ENCODE measurements around the gene ITGB3BP.

DNA sequence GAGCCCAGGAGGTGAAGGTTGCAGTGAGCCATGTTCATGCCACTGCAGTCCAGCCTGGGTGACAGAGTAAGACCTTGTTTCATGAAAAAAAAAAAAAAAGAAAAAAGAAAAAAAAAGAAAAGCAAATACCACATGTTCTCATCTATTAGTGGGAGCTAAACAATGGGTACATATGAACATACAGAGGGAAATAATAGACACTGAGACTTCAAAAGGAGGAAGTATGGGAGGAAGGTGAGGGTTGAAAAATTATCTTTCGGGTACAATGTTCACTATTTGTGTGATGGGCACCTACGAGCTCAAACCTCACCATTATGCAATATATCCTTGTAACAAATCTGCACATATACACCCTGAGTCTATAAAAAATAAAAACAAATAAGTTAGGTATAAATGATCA lies 6.4 kb downstream of the ITGB3BP start:
- TF ChIP-seq, protein P1, sequence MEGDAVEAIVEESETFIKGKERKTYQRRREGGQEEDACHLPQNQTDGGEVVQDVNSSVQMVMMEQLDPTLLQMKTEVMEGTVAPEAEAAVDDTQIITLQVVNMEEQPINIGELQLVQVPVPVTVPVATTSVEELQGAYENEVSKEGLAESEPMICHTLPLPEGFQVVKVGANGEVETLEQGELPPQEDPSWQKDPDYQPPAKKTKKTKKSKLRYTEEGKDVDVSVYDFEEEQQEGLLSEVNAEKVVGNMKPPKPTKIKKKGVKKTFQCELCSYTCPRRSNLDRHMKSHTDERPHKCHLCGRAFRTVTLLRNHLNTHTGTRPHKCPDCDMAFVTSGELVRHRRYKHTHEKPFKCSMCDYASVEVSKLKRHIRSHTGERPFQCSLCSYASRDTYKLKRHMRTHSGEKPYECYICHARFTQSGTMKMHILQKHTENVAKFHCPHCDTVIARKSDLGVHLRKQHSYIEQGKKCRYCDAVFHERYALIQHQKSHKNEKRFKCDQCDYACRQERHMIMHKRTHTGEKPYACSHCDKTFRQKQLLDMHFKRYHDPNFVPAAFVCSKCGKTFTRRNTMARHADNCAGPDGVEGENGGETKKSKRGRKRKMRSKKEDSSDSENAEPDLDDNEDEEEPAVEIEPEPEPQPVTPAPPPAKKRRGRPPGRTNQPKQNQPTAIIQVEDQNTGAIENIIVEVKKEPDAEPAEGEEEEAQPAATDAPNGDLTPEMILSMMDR (conservative IDR thresholded peaks at IDR 0.05; ENCODE audit: low read depth, low read length), result no peak
- no peak for TF ChIP-seq EZH2 (IDR thresholded peaks at IDR 0.05; ENCODE audit: borderline replicate concordance, low read depth, low read length, poor library complexity, severe bottlenecking)

All from A673 (cell line).